Fibroblast of skin of right biceps (primary cell): ENCODE data around the gene HOXA10.

Experiments used
- DNase-seq: peaks from one replicate; pipeline ENCODE4 v3.0.0-alpha.2; 2013

Gene HOXA10

DNA sequence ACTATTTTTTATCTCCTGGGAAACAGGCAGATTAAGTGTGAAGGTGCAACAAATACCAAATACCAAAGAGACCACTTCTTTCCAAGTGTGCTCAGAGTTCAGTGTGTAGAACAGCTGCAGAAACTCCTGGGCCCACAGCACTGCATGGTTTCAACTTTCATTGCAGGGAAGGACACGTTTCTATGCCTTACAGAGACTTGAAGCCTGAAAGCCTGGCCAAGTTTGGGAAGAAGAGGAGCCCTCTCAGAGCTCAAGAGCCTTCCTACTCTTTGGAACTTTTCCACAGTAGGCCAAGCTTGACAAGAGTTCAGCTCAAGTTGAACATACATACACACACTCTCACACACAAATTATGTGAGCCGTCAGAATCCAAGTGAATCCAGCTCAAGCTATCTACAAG, 46.1 kb downstream of the HOXA10 start:
- no peak for DNase-seq

DNA sequence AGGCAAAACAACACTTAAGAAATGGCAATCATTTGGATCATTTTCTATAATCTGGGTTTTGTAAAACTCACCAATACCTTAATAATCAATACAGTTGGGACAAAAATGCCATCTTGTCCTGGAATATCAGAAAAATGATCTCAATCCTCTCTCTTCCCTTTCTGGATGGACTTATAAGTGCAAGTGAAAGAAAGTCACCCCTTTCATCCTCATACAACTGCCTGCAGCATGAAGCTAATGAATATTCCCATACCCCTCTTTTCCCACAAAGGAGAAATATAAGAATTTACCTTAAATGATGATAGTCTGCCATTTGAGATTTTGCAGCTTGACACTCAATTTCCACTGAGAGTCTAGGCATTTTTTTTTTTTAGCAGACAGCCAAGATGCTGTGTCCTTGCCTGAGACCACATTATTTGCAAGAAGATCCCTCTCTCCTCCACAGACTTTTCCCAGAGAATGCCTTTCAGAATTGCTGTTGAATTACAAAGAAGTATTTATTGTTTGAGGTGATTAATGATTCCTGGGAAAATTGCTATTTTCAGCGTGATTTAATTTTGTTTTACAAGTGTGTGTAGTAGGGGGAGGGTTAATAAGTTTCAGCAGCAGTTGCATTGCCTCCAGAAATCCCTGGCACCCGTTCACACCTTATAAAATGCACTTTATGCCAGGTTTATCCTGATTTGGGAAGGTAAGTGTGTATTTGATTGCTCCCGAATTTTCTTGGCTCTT, 47.4 kb downstream of the HOXA10 start:
- DNase-seq = no peak

GRCh38 chr7:27125986-27126394, 48.1 kb downstream of the HOXA10 start:
- no peak for DNase-seq

GRCh38 chr7:27124902-27125689, 49.0 kb downstream of the HOXA10 start:
- DNase-seq = no peak

DNA sequence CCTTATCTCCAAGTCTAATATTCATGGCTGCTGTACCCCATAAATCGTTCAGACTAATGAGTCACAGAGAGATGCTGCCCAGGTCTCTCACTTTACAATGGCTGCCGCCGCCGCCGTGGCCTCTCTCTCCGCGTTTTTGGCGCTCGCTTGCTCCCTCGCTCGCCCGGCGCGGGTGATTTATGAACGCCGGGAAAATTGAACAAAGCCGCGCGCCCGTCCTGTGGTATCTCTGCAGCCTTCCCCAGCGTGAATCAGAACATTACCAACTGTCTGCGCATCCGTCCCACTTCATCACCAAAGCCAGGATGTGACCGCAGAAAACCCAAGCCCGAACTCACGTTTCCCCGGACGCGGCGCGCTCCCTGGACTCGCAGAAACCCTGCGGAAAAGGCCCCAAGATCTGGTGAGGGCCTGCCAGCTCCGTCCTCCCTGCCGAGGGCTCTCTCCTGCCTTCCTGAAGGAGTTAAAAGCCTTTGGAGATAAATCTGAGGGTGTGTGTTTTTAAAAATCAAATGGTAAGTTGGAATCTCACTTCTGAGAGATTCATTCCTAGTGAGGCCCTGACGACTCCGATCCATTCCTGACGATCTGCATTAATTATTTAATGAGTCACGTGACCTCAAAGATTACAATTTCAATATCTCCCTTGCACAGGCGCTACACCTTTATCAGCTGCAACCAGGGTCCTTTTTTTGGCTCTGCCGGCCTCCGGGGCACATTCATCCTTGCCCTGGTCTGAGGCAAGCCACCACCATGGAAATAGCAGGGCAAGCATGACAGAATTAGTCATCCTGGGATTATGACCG, 49.8 kb downstream of the HOXA10 start:
- DNase-seq = peak; percentile 89

DNA sequence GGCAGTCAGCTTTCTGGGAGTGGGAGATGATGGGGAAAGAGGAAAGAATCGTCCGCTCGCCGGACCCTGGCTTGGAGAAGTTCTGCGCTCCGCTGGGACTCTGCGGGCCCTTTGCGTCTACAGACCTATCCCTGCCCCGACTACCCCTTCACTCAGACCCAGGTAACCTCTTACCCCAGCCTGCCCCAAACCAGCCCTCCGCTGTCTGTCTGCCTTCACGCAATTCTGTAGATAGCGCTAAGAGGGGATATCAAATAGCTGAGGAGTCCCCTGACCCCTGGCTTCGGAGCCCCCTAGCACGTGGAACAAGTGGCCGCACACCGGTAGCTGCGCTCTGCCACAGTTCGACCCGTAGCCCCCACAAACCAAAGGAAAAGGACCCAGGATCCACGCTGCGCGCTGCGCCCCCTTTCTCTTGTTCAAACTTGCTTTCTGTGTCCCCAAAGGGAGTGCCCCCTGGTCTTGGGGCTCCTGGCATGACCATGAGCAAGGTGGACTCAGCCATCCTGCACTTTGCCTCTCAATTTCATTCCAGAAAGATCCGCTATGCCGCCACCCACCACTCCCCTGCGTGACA, 50.6 kb downstream of the HOXA10 start:
- DNase-seq = no peak

- no peak for DNase-seq
These were observed 51.1 kb downstream of the HOXA10 start for GRCh38 chr7:27123007-27123476.

GRCh38 chr7:27122077-27122910, 51.8 kb downstream of the HOXA10 start:
- no peak for DNase-seq

GRCh38 chr7:27121684-27122076, 52.4 kb downstream of the HOXA10 start:
- no peak for DNase-seq
